Endothelial cell of umbilical vein (primary cell): ENCODE results near the gene MPHOSPH8.

Source experiments
- CTCF ChIP-seq, 2 donors: IDR thresholded peaks; 1 replicate in 1 of 2; 2 replicates in 1 of 2; pipeline ENCODE4 v1.5.1; 2011; ENCODE audit warnings: low read length in 2 of 2, mild to moderate bottlenecking in 2 of 2, moderate library complexity in 2 of 2, control low read depth in 1 of 2, inconsistent platforms in 1 of 2, low read depth in 1 of 2; ENCODE audit not compliant: insufficient read depth in 1 of 2; ENCODE audit errors: extremely low read depth in 1 of 2
- EZH2 ChIP-seq: IDR thresholded peaks from 2 replicates; pipeline ENCODE4 v1.6.1; 2012; ENCODE audit warnings: borderline replicate concordance, low read depth, mild to moderate bottlenecking, moderate library complexity, low read length, inconsistent platforms; ENCODE audit not compliant: severe bottlenecking
- FOS ChIP-seq: IDR thresholded peaks from 2 replicates; pipeline ENCODE4 v1.6.1; 2011; ENCODE audit warnings: mild to moderate bottlenecking, low read length, moderate library complexity, borderline replicate concordance; ENCODE audit not compliant: insufficient read depth
- JUN ChIP-seq: IDR thresholded peaks from 2 replicates; pipeline ENCODE4 v1.6.1; 2011; ENCODE audit warnings: borderline replicate concordance, low read depth; ENCODE audit not compliant: insufficient read length, insufficient read depth
- MYC ChIP-seq: IDR thresholded peaks from one replicate; pipeline ENCODE4 v1.6.1; 2011; ENCODE audit warnings: mild to moderate bottlenecking, low read depth, low read length
- POLR2A ChIP-seq: IDR thresholded peaks from 2 replicates; pipeline ENCODE4 v1.6.1; 2012; ENCODE audit warnings: low read depth, mild to moderate bottlenecking, control low read depth, low read length
- POLR2AphosphoS5 ChIP-seq: IDR thresholded peaks from 2 replicates; pipeline ENCODE4 v1.6.1; 2012; ENCODE audit warnings: low read depth, mild to moderate bottlenecking, control low read depth, low read length, moderate library complexity; ENCODE audit not compliant: insufficient read depth
- TF ChIP-seq, protein P1 (sequence below): IDR thresholded peaks from 2 replicates; pipeline ENCODE4 v1.6.1; 2011; ENCODE audit not compliant: insufficient read depth, insufficient read length

DNA sequence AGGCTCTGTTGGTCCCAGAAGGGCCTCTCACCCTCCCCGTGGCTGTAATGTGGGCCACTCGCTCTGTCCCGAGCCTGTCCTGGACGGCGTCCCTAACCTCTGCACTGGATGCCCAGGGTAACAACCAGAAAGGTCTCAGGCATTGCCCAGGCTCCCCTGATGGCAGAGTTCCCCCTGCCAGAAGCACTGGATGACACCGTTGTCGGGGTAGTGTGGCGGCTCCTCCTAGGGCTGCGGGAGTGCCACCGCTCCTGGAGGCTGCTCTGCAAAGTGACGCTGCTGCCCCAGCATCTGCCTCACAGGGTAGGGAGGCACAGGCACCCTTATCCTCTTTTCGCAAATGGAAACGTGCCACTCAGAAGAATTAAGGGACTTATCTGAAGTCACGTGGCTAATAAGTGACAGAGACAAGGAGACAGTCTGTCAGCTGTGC, 32.0 kb downstream of the MPHOSPH8 start:
- TF ChIP-seq CTCF (IDR thresholded peaks at IDR 0.05; ENCODE audit: extremely low read depth in 1 of 2, insufficient read depth in 1 of 2, low read depth in 1 of 2, low read length in 2 of 2): no peak
- no peak for TF ChIP-seq POLR2A
- no peak for TF ChIP-seq EZH2
- no peak for TF ChIP-seq POLR2AphosphoS5
- no peak for TF ChIP-seq JUN
- TF ChIP-seq, protein P1, sequence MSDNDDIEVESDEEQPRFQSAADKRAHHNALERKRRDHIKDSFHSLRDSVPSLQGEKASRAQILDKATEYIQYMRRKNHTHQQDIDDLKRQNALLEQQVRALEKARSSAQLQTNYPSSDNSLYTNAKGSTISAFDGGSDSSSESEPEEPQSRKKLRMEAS: no peak
- TF ChIP-seq MYC: no peak
- TF ChIP-seq FOS: no peak
